OCI-LY1 (cell line): Measurements from ENCODE around the gene FOXA3.

Experiments
- H2AFZ ChIP-seq: fragments of 200-600 bp; sonication (generic), shearing (Covaris generic); 2 replicates; pipeline ENCODE4 v1.6.0; 2014; ENCODE audit warnings: antibody characterized with exemption, mild to moderate bottlenecking, low read length
- H3F3A ChIP-seq: fragments of 200-600 bp; sonication (generic), shearing (Covaris generic); 2 replicates; pipeline ENCODE4 v1.6.0; 2014; ENCODE audit warnings: mild to moderate bottlenecking, antibody characterized with exemption, low read length, moderate library complexity; ENCODE audit not compliant: insufficient read depth
- H3K27ac ChIP-seq: fragments of 200-600 bp; sonication (generic); 2 replicates; pipeline ENCODE4 v1.5.1; 2014; ENCODE audit warnings: low read length, mixed run types, mild to moderate bottlenecking, low read depth; ENCODE audit not compliant: poor library complexity, severe bottlenecking
- H3K27me3 ChIP-seq: fragments of 200-600 bp; sonication (generic); 2 replicates; pipeline ENCODE4 v1.6.0; 2014; ENCODE audit warnings: antibody characterized with exemption, mild to moderate bottlenecking, low read length, moderate library complexity; ENCODE audit not compliant: insufficient read depth
- H3K36me3 ChIP-seq: fragments of 200-600 bp; sonication (generic); 2 replicates; pipeline ENCODE4 v1.6.1; 2014; ENCODE audit warnings: mild to moderate bottlenecking, antibody characterized with exemption, low read length, moderate library complexity, mixed read lengths; ENCODE audit not compliant: insufficient read depth
- H3K4me1 ChIP-seq: fragments of 200-600 bp; sonication (generic); 2 replicates; pipeline ENCODE4 v1.5.1; 2014; ENCODE audit warnings: mild to moderate bottlenecking, low read length, moderate library complexity; ENCODE audit not compliant: insufficient read depth, severe bottlenecking
- H3K4me2 ChIP-seq: fragments of 200-600 bp; sonication (generic), shearing (Covaris generic); 2 replicates; pipeline ENCODE4 v1.6.1; 2014; ENCODE audit warnings: low read length
- H3K4me3 ChIP-seq: fragments of 200-600 bp; sonication (generic); 2 replicates; pipeline ENCODE4 v1.5.1; 2014; ENCODE audit warnings: low read length, low read depth, mild to moderate bottlenecking, mixed read lengths; ENCODE audit not compliant: poor library complexity, severe bottlenecking
- H3K79me2 ChIP-seq: fragments of 200-600 bp; shearing (Covaris generic); 2 replicates; pipeline ENCODE4 v1.6.1; 2016; ENCODE audit warnings: mixed run types, low read length, mixed read lengths; ENCODE audit not compliant: insufficient read depth
- H3K9ac ChIP-seq: fragments of 200-600 bp; sonication (generic), shearing (Covaris generic); 2 replicates; pipeline ENCODE4 v1.6.1; 2014; ENCODE audit warnings: mild to moderate bottlenecking, low read length, mixed read lengths
- H3K9me2 ChIP-seq: fragments of 200-600 bp; sonication (generic), shearing (Covaris generic); 2 replicates; pipeline ENCODE4 v1.6.1; 2014; ENCODE audit warnings: low read depth, mild to moderate bottlenecking, low read length, mixed read lengths
- H3K9me3 ChIP-seq: fragments of 200-600 bp; shearing (Covaris generic); 2 replicates; pipeline ENCODE4 v1.6.1; 2014; ENCODE audit warnings: low read length, mixed read lengths
- H4K20me1 ChIP-seq: fragments of 200-600 bp; sonication (generic), shearing (Covaris generic); 2 replicates; pipeline ENCODE4 v1.6.0; 2016; ENCODE audit warnings: mild to moderate bottlenecking, low read length; ENCODE audit not compliant: insufficient read depth
- CTCF ChIP-seq: fragments of 200-600 bp; sonication (generic), shearing (Covaris generic); IDR thresholded peaks from 2 replicates; pipeline ENCODE4 v1.5.1; 2017; ENCODE audit warnings: mild to moderate bottlenecking, antibody characterized with exemption, low read length, moderate library complexity, mixed read lengths
- EZH2 ChIP-seq: fragments of 200-600 bp; sonication (generic), shearing (Covaris generic); IDR thresholded peaks from 2 replicates; pipeline ENCODE4 v1.8.0; 2017; ENCODE audit warnings: borderline replicate concordance, mixed run types, mild to moderate bottlenecking, antibody characterized with exemption, low read length, moderate library complexity, mixed read lengths

FOXA3 gene

GRCh38 chr19:45816236-45817009 is 47.7 kb upstream of the FOXA3 start:
- no peaks in the 10 kb centered on the region for H3K9me2 ChIP-seq
- H4K20me1 ChIP-seq = no peaks in the 10 kb centered on the region
- peaks cover 24% of the 10 kb centered on the region for H3K36me3 ChIP-seq
- no peak overlapping the region for H2AFZ ChIP-seq
- TF ChIP-seq CTCF = no peak
- H3K4me2 ChIP-seq = no peak overlapping the region
- no peaks in the 10 kb centered on the region for H3F3A ChIP-seq
- no peaks in the 10 kb centered on the region for H3K27me3 ChIP-seq
- peaks cover 10% of the 10 kb centered on the region for H3K4me1 ChIP-seq
- H3K9ac ChIP-seq = no peak overlapping the region; the same call in 1 of the 2 replicates
- H3K27ac ChIP-seq = no peak overlapping the region
- H3K4me3 ChIP-seq = no peak overlapping the region
- H3K79me2 ChIP-seq = no peaks in the 10 kb centered on the region
- no peaks in the 10 kb centered on the region for H3K9me3 ChIP-seq

DNA sequence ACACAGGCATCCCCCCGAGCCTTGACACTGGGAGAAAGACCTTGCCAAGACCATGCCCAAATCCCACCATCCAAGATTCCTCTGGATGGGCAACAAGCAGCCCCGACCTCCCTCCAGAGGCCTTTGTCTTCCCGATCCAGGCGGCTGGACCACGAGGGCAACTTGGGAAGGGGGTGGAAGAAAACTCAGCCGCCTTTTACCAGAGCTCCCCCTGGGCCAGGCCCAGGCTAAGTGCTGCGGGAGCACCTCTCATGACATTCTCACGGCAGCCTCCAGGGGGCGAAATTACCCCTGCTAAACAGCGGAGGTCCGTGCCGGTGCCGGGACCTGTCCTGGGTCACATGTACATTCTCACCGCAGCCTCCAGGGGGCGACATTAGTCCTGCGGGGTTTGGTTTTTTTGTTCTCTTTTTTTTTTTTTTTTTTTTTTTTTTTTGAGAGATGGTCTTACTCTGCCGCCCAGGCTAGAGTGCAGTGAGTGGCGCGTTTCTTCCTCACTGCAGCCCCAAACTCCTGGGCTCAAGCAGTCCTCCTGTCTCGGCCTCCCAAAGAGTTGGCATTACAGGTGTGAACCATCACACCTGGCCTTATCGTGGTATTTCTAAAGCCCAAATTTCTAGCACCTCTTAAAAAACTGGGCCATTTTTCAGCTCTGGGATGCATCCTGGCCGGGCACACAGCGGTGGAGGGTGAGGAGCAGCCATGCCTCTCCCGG is 47.0 kb upstream of the FOXA3 start:
- Histone ChIP-seq H3K27me3 (no peaks in the 10 kb centered on the region), H3K4me3 (no peak overlapping the region), H3K79me2 (no peaks in the 10 kb centered on the region), H3K9me2 (no peaks in the 10 kb centered on the region), H2AFZ (no peak overlapping the region), H3K36me3 (peaks cover 29% of the 10 kb centered on the region), H3K9me3 (no peaks in the 10 kb centered on the region), H3K27ac (peak overlapping the region; percentile 63), H3K9ac (no peak overlapping the region; the same call in 1 of the 2 replicates), H3K4me1 (peaks cover 10% of the 10 kb centered on the region), H3K4me2 (peak overlapping the region; percentile 25; the same call in 1 of the 2 replicates), H3F3A (no peaks in the 10 kb centered on the region), H4K20me1 (no peaks in the 10 kb centered on the region)
- TF ChIP-seq EZH2 (no peak), CTCF (peak; percentile 98)

- no peaks in the 10 kb centered on the region for H3K79me2 ChIP-seq
- peaks cover 35% of the 10 kb centered on the region for H3K36me3 ChIP-seq
- H3K9me2 ChIP-seq = no peaks in the 10 kb centered on the region
- TF ChIP-seq CTCF (no peak), EZH2 (no peak)
- no peaks in the 10 kb centered on the region for H3K9me3 ChIP-seq
- H3K9ac ChIP-seq = no peak overlapping the region; the same call in 1 of the 2 replicates
- no peaks in the 10 kb centered on the region for H3K27me3 ChIP-seq
- H2AFZ ChIP-seq = no peak overlapping the region
- H3K27ac ChIP-seq = peak overlapping the region; percentile 63
- H3F3A ChIP-seq = no peaks in the 10 kb centered on the region
- H4K20me1 ChIP-seq = no peaks in the 10 kb centered on the region
- H3K4me2 ChIP-seq = peak overlapping the region; percentile 25; the same call in 1 of the 2 replicates
- peaks cover 11% of the 10 kb centered on the region for H3K4me1 ChIP-seq
- H3K4me3 ChIP-seq = no peak overlapping the region
Observed at GRCh38 chr19:45817725-45818301, 46.3 kb upstream of the FOXA3 start.
